Subcutaneous adipose tissue (tissue), 4 donors: ENCODE measurements around the gene TCFL5. TPM values are rescaled to one million over a fixed set of nuclear protein-coding genes. Genes with fewer than 3 reads are reported as not detected.

Experiments used
- total RNA-seq, 4 donors: library from RNA; depleted of rRNA; stranded (reverse); fragments of >200 nt; gene quantifications; one replicate each; pipeline ENCODE4 v1.1.0, GENCODE V29; 2016
- TF ChIP-seq, protein P1 (sequence below): fragments of 450-650 bp; IDR thresholded peaks from one replicate; pipeline ENCODE4 v1.5.1; 2016; ENCODE audit warnings: low read depth, mild to moderate bottlenecking, control low read depth, antibody characterized with exemption, moderate library complexity

The TCFL5 gene
- total RNA-seq, result 10 to 100 TPM in 2 of 4 donors, 1 to 10 TPM in 2; 7.6 to 13.8 (median 10.8) TPM

DNA sequence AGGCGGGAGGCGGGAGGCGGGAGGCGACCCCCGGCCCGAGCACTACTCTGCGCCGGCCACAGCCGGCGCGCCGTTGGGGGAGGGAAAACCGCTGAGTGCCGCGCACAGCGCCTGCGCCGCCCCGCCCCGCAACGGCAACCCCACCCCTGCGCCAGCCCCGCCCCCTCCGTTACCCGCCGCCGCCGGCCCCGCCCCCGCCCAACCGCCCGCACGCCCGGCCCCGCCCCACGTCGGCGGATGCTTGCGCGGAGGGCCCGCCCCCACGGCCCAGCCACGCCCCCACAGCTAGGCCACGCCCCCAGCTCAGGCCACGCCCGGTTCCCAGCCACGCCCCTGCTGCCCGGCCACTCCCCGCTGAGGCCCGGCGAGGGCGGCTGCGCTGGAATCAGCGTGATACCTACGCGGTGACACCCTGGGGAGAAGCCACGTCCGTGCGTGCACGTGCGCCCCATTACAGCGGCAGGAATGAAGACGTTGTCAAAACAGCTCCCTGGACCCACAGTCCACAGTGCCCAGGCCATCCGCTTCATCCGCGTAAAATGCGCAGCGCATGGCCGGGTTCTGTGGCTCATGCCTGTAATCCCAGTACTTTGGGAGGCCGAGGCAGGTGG is at the start of gene TCFL5:
Gene TCFL5 (minus strand): TSS at position 97 of the 611 bp plus-strand sequence. CDS start 152 bp downstream, outside the sequence.
- TF ChIP-seq, protein P1, sequence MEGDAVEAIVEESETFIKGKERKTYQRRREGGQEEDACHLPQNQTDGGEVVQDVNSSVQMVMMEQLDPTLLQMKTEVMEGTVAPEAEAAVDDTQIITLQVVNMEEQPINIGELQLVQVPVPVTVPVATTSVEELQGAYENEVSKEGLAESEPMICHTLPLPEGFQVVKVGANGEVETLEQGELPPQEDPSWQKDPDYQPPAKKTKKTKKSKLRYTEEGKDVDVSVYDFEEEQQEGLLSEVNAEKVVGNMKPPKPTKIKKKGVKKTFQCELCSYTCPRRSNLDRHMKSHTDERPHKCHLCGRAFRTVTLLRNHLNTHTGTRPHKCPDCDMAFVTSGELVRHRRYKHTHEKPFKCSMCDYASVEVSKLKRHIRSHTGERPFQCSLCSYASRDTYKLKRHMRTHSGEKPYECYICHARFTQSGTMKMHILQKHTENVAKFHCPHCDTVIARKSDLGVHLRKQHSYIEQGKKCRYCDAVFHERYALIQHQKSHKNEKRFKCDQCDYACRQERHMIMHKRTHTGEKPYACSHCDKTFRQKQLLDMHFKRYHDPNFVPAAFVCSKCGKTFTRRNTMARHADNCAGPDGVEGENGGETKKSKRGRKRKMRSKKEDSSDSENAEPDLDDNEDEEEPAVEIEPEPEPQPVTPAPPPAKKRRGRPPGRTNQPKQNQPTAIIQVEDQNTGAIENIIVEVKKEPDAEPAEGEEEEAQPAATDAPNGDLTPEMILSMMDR, result no peak

DNA sequence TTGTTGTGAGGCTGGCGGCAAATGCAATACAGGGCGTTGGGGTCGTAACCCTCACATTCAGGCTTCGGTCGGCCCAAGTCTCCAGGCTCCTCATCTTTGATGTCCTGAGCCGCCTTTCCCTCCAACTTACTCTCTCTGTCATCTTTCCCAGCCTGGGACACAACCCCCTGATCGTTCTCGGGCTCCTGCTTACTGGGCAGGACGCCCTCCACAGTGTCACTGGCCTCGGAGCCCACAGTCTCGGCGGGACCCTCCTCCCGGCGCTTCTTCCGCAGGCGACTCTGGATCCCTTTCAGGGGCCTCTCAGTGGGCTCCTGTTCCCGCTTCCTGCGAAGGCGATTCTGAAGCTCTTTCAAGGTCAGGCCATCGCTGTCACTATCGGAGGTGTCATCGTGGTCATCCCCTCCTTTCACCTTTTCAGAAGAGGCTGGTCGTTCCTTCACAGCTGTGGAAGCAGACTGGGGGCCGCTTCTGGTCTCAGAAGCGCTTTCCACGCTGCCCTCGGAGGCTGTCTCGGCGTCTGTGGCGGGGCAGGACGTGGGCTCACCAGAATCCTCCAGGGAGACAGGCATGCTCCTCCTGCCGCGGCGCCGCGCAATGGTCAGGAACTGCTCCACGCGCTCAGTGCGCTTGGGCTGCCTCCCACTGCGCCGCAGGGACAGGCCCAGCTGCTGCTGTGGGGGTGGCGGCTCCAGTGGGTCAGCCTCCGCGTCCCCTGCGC is 49.3 kb upstream of the TCFL5 start:
- TF ChIP-seq, protein P1, result no peak

DNA sequence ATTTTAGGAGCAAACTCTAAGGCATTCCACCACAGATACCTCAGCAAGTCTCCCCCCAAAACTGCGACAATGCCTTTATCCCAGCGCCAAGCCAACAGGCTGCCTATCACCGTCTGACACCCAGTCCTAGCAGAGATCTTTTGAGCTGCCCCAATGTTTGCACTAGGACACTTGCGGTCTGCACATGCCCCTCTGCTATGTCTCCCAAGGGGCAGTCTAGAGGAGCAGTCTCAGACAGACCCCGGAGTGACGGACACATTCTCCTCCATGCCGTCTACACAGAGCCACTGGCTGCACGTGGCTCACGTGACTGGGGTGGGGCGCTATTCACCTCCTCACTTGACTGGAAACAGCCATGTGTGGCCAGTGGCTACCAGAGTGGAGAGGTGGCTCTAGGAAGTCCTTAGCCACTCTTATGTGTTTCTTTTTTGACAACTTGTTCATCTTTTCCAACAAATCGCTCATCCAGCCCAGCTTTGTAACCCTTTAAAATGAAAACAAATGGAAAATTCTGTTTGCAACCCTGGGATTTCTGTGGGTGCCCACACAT is 48.7 kb upstream of the TCFL5 start:
- TF ChIP-seq, protein P1, result no peak

DNA sequence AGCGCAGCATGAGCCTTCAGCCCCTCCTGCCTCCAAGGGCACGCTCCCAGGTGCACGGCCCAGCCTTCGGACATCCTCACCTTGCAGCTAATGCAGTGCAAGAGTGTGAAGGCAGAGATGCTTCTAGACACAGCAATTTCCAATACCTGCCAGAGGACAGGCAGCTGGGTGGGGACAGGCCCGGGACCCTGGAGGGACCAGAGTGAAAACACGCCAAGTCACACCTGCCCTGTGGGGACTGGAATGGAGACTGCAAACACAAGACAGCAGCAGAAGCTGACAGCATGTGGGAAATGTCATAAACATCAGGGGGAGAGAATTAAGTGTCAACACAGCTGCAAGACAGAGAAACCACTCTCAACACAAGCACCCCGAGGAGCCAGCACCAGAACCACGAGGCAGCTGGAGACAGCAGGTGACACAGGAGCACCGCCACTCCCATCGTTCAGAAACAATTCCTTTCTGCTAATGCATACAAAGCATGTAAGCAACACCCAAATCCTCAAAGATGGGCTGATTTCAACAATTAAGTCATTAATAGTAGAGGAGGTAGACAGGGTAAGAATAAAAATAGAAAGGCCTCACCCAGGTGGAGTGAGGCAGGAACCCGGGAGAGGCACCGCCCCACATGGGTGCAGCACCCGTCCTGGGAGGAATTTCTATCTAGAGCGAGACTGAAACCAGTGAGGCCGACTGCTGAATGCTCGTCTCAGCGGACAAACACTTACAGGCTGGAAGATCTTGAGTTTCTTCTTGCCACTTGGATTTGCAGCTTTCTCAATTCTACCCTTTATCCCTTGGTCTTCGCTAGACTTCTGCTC is 47.6 kb upstream of the TCFL5 start:
- TF ChIP-seq, protein P1, result no peak

DNA sequence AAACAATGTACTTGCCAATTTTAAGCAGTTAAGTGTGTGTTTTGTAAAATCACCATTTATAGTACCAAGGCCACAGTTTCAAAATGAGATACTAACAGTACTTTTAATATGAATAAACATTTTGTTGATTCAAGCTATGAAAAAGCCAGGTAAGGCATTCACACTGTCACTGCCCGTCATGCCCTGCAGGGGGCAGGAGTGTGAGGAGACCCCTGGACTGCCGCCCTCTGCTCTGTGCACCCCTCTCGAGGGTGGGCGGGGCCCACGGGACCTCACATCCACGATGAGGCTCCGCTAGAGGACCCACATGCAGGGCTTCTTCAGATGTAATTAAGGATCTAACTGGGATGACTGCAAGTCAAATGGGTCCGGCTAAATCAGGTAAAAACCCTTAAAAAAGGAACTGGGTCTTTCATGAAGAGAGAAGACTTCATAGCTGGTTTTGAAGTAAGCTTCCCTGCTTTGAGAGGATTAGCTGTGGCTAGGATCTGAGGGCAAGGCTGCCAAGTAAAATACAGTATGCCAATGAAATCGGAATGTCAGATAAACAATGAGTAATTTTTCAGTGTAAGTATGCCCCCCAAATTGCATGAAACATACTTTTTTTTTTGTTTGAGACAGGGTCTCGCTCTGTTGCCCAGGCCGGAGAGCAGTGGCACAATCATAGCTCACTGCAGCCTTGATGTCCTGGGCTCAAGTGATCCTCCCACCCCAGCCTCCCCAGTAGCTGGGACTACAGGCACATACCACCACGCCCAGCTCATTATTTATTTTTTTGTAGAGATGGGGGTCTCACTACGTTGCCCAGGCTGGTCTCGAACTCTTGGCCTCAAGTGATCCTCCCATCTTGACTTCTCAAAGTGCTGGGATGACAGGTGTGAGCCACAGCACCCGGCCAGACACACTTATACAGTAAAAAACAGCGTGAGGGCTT is 46.0 kb upstream of the TCFL5 start:
- TF ChIP-seq, protein P1, result no peak

DNA sequence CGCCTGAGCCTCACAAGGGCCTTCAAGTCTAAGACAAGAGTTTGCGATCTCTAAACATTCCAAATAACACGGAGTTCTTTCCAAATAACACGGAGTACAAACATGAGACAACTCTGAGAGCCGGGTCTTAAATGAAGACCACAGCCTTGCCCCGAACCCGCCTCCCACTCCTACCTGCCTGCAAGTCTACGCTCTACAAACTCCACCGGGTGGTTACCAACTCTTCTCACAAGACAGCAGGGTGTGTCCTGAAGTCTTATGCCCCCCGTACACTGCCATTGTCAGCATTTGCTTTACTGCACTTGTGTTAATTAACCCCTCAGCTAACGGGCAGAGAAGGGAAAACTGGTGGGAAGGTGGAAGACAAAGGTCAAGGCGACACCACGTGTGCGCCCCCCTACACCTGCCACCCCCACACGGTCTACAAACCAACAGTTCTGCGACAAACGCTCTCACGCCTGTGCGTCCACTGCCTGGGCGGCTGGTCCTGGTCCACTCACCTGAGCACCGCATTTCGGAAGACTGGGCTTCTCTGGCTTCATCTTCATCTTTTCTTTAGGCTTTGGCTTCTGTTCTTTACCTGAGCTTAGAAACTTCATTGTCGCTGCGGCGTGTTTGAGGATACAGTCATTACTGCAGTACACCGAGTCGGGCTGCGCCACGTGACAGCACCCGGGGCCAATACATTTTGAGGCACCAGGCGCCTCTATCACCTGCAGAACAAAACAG is 45.2 kb upstream of the TCFL5 start:
- TF ChIP-seq, protein P1, result no peak
